Esophagus muscularis mucosa (tissue), 4 donors: ENCODE data around the gene HOMER2. TPM values are rescaled to one million over a fixed set of nuclear protein-coding genes. Genes with fewer than 3 reads are reported as not detected.

Source experiments
- DNase-seq: peaks from one replicate; pipeline ENCODE4 v3.0.0-alpha.2; 2017; ENCODE audit errors: extremely low spot score
- H3K27ac ChIP-seq, 4 donors: fragments of 200-600 bp; sonication (generic); replicated peaks in 1 of 4; 1 replicate in 3 of 4; 2 replicates in 1 of 4; pipeline ENCODE4 v1.5.1; 2016 to 2019; ENCODE audit warnings: mild to moderate bottlenecking in 1 of 4
- H3K27me3 ChIP-seq, 4 donors: fragments of 200-600 bp; sonication (generic); one replicate each; pipeline versions ENCODE4 v1.5.1 to v1.6.0; 2016 to 2019
- H3K36me3 ChIP-seq, 4 donors: fragments of 200-600 bp; sonication (generic); one replicate each; pipeline ENCODE4 v1.5.1; 2016 to 2019
- H3K4me1 ChIP-seq, 4 donors: fragments of 200-600 bp; sonication (generic); one replicate each; pipeline ENCODE4 v1.5.1; 2016 to 2019
- H3K4me3 ChIP-seq, 4 donors: fragments of 200-600 bp; sonication (generic); 1 replicate in 2 of 4; 2 replicates in 2 of 4; pipeline ENCODE4 v1.5.1; 2016 to 2019; ENCODE audit warnings: mild to moderate bottlenecking in 4 of 4, moderate library complexity in 1 of 4
- H3K9me3 ChIP-seq, 4 donors: fragments of 200-600 bp; sonication (generic); 1 replicate in 3 of 4; 2 replicates in 1 of 4; pipeline ENCODE4 v1.5.1; 2016 to 2019
- CTCF ChIP-seq, 3 experiments: fragments of 200-600 bp in 2 of 3; fragments of 450-650 bp in 1 of 3; sonication (generic) in 2 of 3; IDR thresholded peaks; one replicate each; pipeline ENCODE4 v1.5.1; 2017 to 2019; ENCODE audit warnings: antibody characterized with exemption in 3 of 3, mild to moderate bottlenecking in 2 of 3, moderate library complexity in 1 of 3
- EP300 ChIP-seq: sonication (generic); formaldehyde crosslinking; IDR thresholded peaks from one replicate; pipeline ENCODE4 v1.6.1; 2017; ENCODE audit warnings: antibody characterized with exemption
- POLR2A ChIP-seq: fragments of 450-650 bp; IDR thresholded peaks from one replicate; pipeline ENCODE4 v1.6.1; 2017; ENCODE audit warnings: antibody characterized with exemption, moderate library complexity, mild to moderate bottlenecking, low read depth
- POLR2AphosphoS5 ChIP-seq, 2 donors: sonication (generic); formaldehyde crosslinking; IDR thresholded peaks; one replicate each; pipeline ENCODE4 v1.6.1; 2017; ENCODE audit warnings: antibody characterized with exemption in 2 of 2
- WGBS: methylation state at CpG from one replicate; pipeline ENCODE4 v1.1.5; 2018; 5-methylcytosine and 5-hydroxymethylcytosine counted together
- intact Hi-C: fragments of 100-400 bp; cut with DNase I; formaldehyde crosslinking; loops from one replicate; pipeline ENCODE4 v1.15.1; 2023
- total RNA-seq, 4 donors: library from RNA; depleted of rRNA; stranded (reverse); fragments of >200 nt; gene quantifications; one replicate each; pipeline versions ENCODE4 v1.1.0 to v1.2.1, GENCODE V29; 2016

HOMER2 gene
- total RNA-seq, 4 donors from 2014 or later: 13.3 to 54.8 (median 25.8) TPM

- H3K27ac ChIP-seq: no peak overlapping the region
- H3K4me3 ChIP-seq: no peak overlapping the region
- H3K4me1 ChIP-seq: peaks cover 5 to 12% (median 9%) of the 10 kb centered on the region in 4 donors
- 59% methylated on average over 3 of the region's 3 CpGs for WGBS
- H3K36me3 ChIP-seq: peaks cover 0 to 9% (median 6%) of the 10 kb centered on the region in 4 donors
- no peak for DNase-seq
- TF ChIP-seq EP300 (no peak), POLR2A (no peak), CTCF (IDR thresholded peaks at IDR 0.05) (no peak), POLR2AphosphoS5 (IDR thresholded peaks at IDR 0.05) (no peak)
- H3K27me3 ChIP-seq: no peaks in the 10 kb centered on the region
- intact Hi-C loops: no loop called here
- H3K9me3 ChIP-seq: no peaks in the 10 kb centered on the region
These were observed 43.4 kb upstream of the HOMER2 start for GRCh38 chr15:82995938-82996337.

GRCh38 chr15:82995076-82995475, 42.6 kb upstream of the HOMER2 start:
- intact Hi-C loops: no loop called here
- Histone ChIP-seq H3K4me3 (no peak overlapping the region), H3K9me3 (no peaks in the 10 kb centered on the region), H3K27ac (no peak overlapping the region), H3K27me3 (no peaks in the 10 kb centered on the region), H3K4me1 (peaks cover 3 to 8% (median 7%) of the 10 kb centered on the region in 4 donors), H3K36me3 (peaks cover 0 to 14% (median 9%) of the 10 kb centered on the region in 4 donors)
- DNase-seq: no peak
- no peak for TF ChIP-seq CTCF (IDR thresholded peaks at IDR 0.05)
- no peak for TF ChIP-seq EP300
- TF ChIP-seq POLR2AphosphoS5 (IDR thresholded peaks at IDR 0.05): no peak
- TF ChIP-seq POLR2A: no peak
- WGBS: 78% methylated on average over 2 of the region's 2 CpGs

- TF ChIP-seq CTCF (IDR thresholded peaks at IDR 0.05): no peak
- no peak for TF ChIP-seq POLR2AphosphoS5 (IDR thresholded peaks at IDR 0.05)
- no peak for TF ChIP-seq EP300
- TF ChIP-seq POLR2A: no peak
- 65% methylated on average over 4 of the region's 4 CpGs for WGBS
- no peak for DNase-seq
- Histone ChIP-seq H3K9me3 (no peaks in the 10 kb centered on the region), H3K4me1 (no peaks in the 10 kb centered on the region), H3K27me3 (no peaks in the 10 kb centered on the region), H3K36me3 (peaks cover 0 to 31% (median 22%) of the 10 kb centered on the region in 4 donors), H3K27ac (no peak overlapping the region), H3K4me3 (no peak overlapping the region)
- intact Hi-C loops: no loop called here
These were observed 40.6 kb upstream of the HOMER2 start for GRCh38 chr15:82993144-82993543.

- no peak for TF ChIP-seq EP300
- TF ChIP-seq CTCF (IDR thresholded peaks at IDR 0.05): no peak
- TF ChIP-seq POLR2AphosphoS5 (IDR thresholded peaks at IDR 0.05): no peak
- no peak for TF ChIP-seq POLR2A
- WGBS: 90% methylated on average over 3 of the region's 3 CpGs
- H3K4me1 ChIP-seq: peaks cover under 1 to 3% (median 1%) of the 10 kb centered on the region in 4 donors
- no peak overlapping the region for H3K27ac ChIP-seq
- no peaks in the 10 kb centered on the region for H3K9me3 ChIP-seq
- intact Hi-C loops: no loop called here
- no peak overlapping the region for H3K4me3 ChIP-seq
- H3K36me3 ChIP-seq: peaks cover 0 to 37% (median 25%) of the 10 kb centered on the region in 4 donors
- no peaks in the 10 kb centered on the region for H3K27me3 ChIP-seq
- DNase-seq: no peak
These were observed 40.0 kb upstream of the HOMER2 start for GRCh38 chr15:82992436-82992998.

GRCh38 chr15:82986442-82986780, 33.9 kb upstream of the HOMER2 start:
- H3K9me3 ChIP-seq: no peaks in the 10 kb centered on the region
- 2% methylated on average over 7 of the region's 12 CpGs for WGBS
- no peaks in the 10 kb centered on the region for H3K27me3 ChIP-seq
- no peak for DNase-seq
- H3K27ac ChIP-seq: peak overlapping the region; percentile 56 to 82 (median 75)
- H3K36me3 ChIP-seq: peaks cover 0 to 35% (median 23%) of the 10 kb centered on the region in 4 donors
- H3K4me1 ChIP-seq: peaks cover 14 to 22% (median 21%) of the 10 kb centered on the region in 4 donors
- no peak for TF ChIP-seq CTCF (IDR thresholded peaks at IDR 0.05)
- intact Hi-C loops: no loop called here
- peak overlapping the region; percentile 73 to 89 (median 82) for H3K4me3 ChIP-seq
